ENCODE data around the gene C1QTNF4. TPM values are rescaled to one million over a fixed set of nuclear protein-coding genes. Genes with fewer than 3 reads are reported as not detected.

The C1QTNF4 gene
- polyA plus RNA-seq, 3 donors = 0.84 TPM; not detected in 2

DNA sequence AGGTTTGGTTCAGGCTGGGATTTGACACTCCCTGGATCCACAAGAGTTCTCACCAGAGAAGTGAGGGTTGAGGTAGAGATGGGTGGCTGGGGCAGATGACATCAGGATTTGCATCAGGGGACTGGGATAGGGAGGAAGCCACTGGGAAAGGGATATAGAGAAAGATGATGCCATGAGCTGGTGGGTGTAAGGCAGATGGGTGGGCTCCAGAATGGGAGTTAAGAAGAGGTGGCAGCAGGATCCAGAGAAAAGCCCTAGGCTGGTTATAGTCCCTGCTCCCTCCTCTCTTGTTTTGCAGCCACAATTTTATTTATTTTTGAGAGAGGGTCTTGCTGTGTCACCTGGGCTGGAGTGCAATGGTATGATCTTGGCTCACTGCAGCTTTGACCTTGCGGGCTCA is 1.8 kb upstream of the C1QTNF4 start:
- Histone ChIP-seq H3K4me2 (replicated peaks; ENCODE audit: extremely low read depth, low read length, poor library complexity, severe bottlenecking) (no peak overlapping the region), H2AFZ (ENCODE audit: insufficient read depth, low read depth, low read length, poor library complexity, severe bottlenecking) (no peak overlapping the region), H3K9ac (ENCODE audit: insufficient read depth, low read length, poor library complexity, severe bottlenecking) (no peak overlapping the region), H3K79me2 (ENCODE audit: insufficient read depth, low read length) (no peaks in the 10 kb centered on the region), H3K27ac (ENCODE audit: low read depth in 1 of 2, low read length in 2 of 2) (no peak overlapping the region), H3K27me3 (ENCODE audit: control insufficient read depth in 2 of 2, insufficient read depth in 2 of 2, low read length in 2 of 2) (peaks cover 16 to 29% of the 10 kb centered on the region in 2 donors), H3K4me3 (replicated peaks in 1 of 3; ENCODE audit: low read depth in 2 of 3, low read length in 3 of 3) (no peak overlapping the region), H3K9me3 (replicated peaks in 1 of 2; ENCODE audit: control insufficient read depth in 1 of 2, insufficient read depth in 1 of 2, low read length in 2 of 2) (peaks cover 0 to 6% of the 10 kb centered on the region in 2 donors), H3K36me3 (replicated peaks in 1 of 2; ENCODE audit: control insufficient read depth in 1 of 2, insufficient read depth in 2 of 2, low read length in 2 of 2) (no peaks in the 10 kb centered on the region), H4K20me1 (ENCODE audit: insufficient read depth, low read length) (no peaks in the 10 kb centered on the region), H3K4me1 (ENCODE audit: control insufficient read depth in 1 of 2, insufficient read depth in 2 of 2, low read length in 2 of 2) (peaks cover 15 to 27% of the 10 kb centered on the region in 2 donors)
- Mint-ChIP-seq H3K27ac (no peak overlapping the region), H3K4me3 (no peak overlapping the region), H3K27me3 (ENCODE audit: low read depth in 3 of 3) (peaks cover 29 to 37% (median 30%) of the 10 kb centered on the region in 3 donors), H3K36me3 (peaks cover 0 to 9% of the 10 kb centered on the region in 2 donors), H3K4me1 (peaks cover 29% of the 10 kb centered on the region), H3K9me3 (peaks cover 0 to 12% (median 3%) of the 10 kb centered on the region in 7 donors)
- no peak for TF ChIP-seq CTCF (IDR thresholded peaks at IDR 0.05)
- WGBS (ENCODE audit: insufficient coverage) = no CpG with 5 or more reads among the region's 1 CpG
- DNase-seq = no peak
- intact Hi-C loops (cut with micrococcal nuclease) = no loop called here

DNA sequence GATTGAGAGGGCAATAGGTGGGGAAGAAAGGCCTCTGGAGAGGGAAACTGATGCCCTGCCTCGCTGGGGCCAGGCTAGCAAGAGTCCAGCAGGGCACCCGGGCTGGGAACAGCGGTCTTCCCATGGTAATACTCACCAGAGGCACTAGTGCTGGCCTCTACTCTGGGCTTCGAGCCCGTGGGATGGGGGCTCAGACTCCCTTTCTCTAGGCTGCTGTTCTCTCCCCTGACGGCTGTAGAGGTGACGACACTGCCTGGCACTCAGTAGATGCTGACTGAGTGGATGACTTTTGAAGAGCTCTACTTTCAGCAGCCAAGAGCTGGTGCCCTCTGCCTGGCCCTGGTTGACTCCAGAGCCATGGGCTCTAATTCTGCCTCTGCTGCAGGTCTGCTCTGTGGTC is 818 bp upstream of the C1QTNF4 start:
- no peak for TF ChIP-seq CTCF (IDR thresholded peaks at IDR 0.05)
- H4K20me1 ChIP-seq (ENCODE audit: insufficient read depth, low read length) = no peaks in the 10 kb centered on the region
- peaks cover 16 to 29% of the 10 kb centered on the region in 2 donors for H3K27me3 ChIP-seq (ENCODE audit: control insufficient read depth in 2 of 2, insufficient read depth in 2 of 2, low read length in 2 of 2)
- WGBS (ENCODE audit: insufficient coverage) = 74% methylated on average over 4 of the region's 7 CpGs
- H3K36me3 ChIP-seq (replicated peaks in 1 of 2; ENCODE audit: control insufficient read depth in 1 of 2, insufficient read depth in 2 of 2, low read length in 2 of 2) = no peaks in the 10 kb centered on the region
- Mint-ChIP-seq H3K4me3 (no peak overlapping the region), H3K9me3 (peaks cover 0 to 12% (median 3%) of the 10 kb centered on the region in 7 donors), H3K27me3 (ENCODE audit: low read depth in 3 of 3) (peaks cover 29 to 37% (median 30%) of the 10 kb centered on the region in 3 donors), H3K36me3 (peaks cover 0 to 9% of the 10 kb centered on the region in 2 donors), H3K4me1 (peaks cover 29% of the 10 kb centered on the region), H3K27ac (peak overlapping the region in 2 of 7 donors; percentile 6 to 41)
- H2AFZ ChIP-seq (ENCODE audit: insufficient read depth, low read depth, low read length, poor library complexity, severe bottlenecking) = no peak overlapping the region
- no peak overlapping the region for H3K4me2 ChIP-seq (replicated peaks; ENCODE audit: extremely low read depth, low read length, poor library complexity, severe bottlenecking)
- H3K27ac ChIP-seq (ENCODE audit: low read depth in 1 of 2, low read length in 2 of 2) = no peak overlapping the region
- H3K9me3 ChIP-seq (replicated peaks in 1 of 2; ENCODE audit: control insufficient read depth in 1 of 2, insufficient read depth in 1 of 2, low read length in 2 of 2) = peaks cover 0 to 6% of the 10 kb centered on the region in 2 donors
- no peak for DNase-seq
- no peak overlapping the region for H3K4me3 ChIP-seq (replicated peaks in 1 of 3; ENCODE audit: low read depth in 2 of 3, low read length in 3 of 3)
- peaks cover 15 to 27% of the 10 kb centered on the region in 2 donors for H3K4me1 ChIP-seq (ENCODE audit: control insufficient read depth in 1 of 2, insufficient read depth in 2 of 2, low read length in 2 of 2)
- H3K9ac ChIP-seq (ENCODE audit: insufficient read depth, low read length, poor library complexity, severe bottlenecking) = no peak overlapping the region
- no peaks in the 10 kb centered on the region for H3K79me2 ChIP-seq (ENCODE audit: insufficient read depth, low read length)
- intact Hi-C loops (cut with micrococcal nuclease) = no loop called here

Data from CD14-positive monocyte (primary cell).